ENCODE measurements around the gene RNF25.
"Not testable (repeated sequence)": the region's sequence is repeated elsewhere in the genome, so short reads cannot be mapped to it uniquely, and the experiment has no call there.

The RNF25 gene

DNA sequence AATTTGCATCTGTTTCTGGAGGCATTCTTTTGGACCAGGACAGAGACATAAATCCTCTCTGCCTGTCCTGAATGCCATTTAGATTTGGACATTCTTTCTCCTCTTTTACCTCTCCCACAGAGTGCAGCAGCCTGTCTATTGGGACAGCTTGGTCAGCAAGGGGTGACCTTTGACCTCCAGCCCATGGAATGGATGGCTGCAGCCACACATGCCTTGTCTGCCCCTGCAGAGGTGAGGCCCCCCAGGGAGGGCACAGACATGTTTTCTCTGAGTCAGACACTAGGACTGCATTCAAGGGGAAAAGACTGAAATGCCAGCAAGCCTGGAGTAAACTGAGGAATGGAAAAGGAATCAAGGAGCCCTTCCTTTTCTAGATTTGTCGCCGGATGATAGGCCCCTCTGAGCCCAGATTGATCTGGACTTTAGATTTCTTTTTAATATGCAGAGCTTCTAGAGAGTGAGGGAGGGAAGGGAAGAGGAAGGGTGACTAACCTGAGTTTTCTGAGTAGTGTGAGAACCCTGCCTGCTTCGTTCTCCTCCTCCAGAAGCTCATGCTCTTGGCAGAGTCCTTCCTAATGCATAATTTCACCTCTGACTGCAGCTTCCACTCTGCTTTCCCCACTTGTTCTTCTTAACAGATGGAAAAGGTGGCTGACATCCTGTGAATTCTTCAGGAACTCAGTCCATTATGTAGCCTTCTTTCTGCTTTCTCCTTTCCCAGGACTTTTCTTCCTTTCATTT is 22.8 kb upstream of the RNF25 start:
- no peak for DNase-seq
- H3K4me3 ChIP-seq (ENCODE audit: low read depth, low read length): no peak overlapping the region
- H3K27ac ChIP-seq: no peak overlapping the region
- H3K9me3 ChIP-seq (ENCODE audit: severe bottlenecking): no peaks in the 10 kb centered on the region
- no peaks in the 10 kb centered on the region for H3K27me3 ChIP-seq (ENCODE audit: insufficient read depth, low read depth, severe bottlenecking)
- no peak for TF ChIP-seq CTCF (IDR thresholded peaks at IDR 0.05; ENCODE audit: low read depth, low read length)
- H3K36me3 ChIP-seq: peaks cover 13% of the 10 kb centered on the region

- DNase-seq: no peak
- Histone ChIP-seq H3K4me3 (ENCODE audit: low read depth, low read length) (no peak overlapping the region), H3K36me3 (peaks cover 9% of the 10 kb centered on the region), H3K27ac (no peak overlapping the region), H3K27me3 (ENCODE audit: insufficient read depth, low read depth, severe bottlenecking) (no peaks in the 10 kb centered on the region), H3K9me3 (ENCODE audit: severe bottlenecking) (no peaks in the 10 kb centered on the region)
- TF ChIP-seq CTCF (IDR thresholded peaks at IDR 0.05; ENCODE audit: low read depth, low read length): no peak
Measured at GRCh38 chr2:218691234-218691633, 19.4 kb upstream of the RNF25 start.

DNA sequence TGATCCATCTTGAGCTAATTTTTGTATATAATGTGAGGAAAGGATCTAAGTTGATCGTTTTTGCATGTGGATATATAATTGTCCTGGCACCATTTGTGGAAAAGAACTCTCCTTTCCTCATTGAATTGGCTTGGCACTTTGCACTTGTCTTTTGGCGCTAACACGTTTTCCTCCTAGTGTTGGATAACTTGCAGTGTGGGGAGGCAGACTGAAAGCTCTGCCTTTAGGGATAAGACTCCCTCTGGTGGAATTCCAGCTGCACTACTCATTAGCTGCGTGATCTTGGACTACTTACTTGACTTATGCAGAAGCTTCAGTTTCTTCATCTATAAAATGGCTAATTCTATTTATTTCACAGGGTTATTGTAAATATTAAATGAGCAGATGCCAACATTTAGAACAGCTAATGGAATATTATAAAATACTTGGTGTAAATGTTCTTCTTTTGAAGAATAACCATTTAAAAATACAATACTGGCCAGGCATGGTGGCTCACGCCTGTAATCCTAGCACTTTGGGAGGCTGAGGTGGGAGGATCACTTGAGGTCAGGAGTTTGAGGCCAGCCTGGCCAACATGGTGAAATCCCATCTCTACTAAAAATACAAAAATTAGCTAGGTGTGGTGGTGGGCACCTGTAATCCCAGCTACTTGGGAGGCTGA is 15.7 kb upstream of the RNF25 start:
- peak; percentile 84 for TF ChIP-seq CTCF (IDR thresholded peaks at IDR 0.05; ENCODE audit: low read depth, low read length)
- not testable (repeated sequence) for H3K27ac ChIP-seq; H3K36me3 ChIP-seq; H3K4me3 ChIP-seq (ENCODE audit: low read depth, low read length); H3K27me3 ChIP-seq (ENCODE audit: insufficient read depth, low read depth, severe bottlenecking); H3K9me3 ChIP-seq (ENCODE audit: severe bottlenecking)
- peak; percentile 71 for DNase-seq

DNA sequence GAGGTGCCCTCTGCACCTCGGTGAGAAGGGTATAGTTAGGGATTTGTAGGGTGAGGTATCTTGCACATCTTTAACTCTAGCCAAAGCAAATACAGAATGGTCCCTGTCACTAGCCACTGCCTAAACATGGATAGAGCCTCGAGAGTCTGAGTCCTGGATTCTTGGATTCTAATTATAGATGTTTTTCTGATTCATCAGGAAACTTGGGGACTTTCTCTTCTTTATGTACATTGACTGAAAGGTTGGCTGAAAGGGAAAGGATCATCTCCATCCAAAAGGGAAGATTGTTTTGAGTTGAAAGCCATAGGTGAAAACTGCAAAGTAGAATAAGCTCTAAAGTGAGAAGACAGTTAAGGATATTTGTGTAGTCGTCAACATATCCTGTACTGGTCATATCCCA is 8.3 kb upstream of the RNF25 start:
- no peaks in the 10 kb centered on the region for H3K27me3 ChIP-seq (ENCODE audit: insufficient read depth, low read depth, severe bottlenecking)
- no peaks in the 10 kb centered on the region for H3K9me3 ChIP-seq (ENCODE audit: severe bottlenecking)
- 0 out of 2 replicates have a peak, but pooled peaks cover 7% of the 10 kb centered on the region for H3K36me3 ChIP-seq
- H3K27ac ChIP-seq: no peak overlapping the region
- no peak overlapping the region for H3K4me3 ChIP-seq (ENCODE audit: low read depth, low read length)
- TF ChIP-seq CTCF (IDR thresholded peaks at IDR 0.05; ENCODE audit: low read depth, low read length): no peak
- DNase-seq: no peak

DNA sequence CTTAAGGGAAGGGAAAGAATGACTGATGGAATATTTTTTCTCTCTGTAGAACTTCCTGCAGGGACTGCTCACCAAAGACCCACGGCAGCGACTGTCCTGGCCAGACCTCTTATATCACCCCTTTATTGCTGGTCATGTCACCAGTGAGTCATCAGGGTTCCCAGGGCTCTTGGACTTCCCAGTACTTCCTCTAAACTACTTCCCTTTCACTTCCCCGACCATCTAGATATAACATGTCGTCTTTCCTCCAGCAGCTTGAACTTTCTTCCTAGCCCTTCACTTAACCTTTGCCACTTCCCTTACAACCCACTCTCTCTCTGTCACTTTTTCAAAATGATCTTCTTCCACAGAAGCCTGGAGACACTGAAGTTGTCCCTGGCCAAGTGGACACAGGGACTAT is 7.3 kb upstream of the RNF25 start:
- no peak for TF ChIP-seq CTCF (IDR thresholded peaks at IDR 0.05; ENCODE audit: low read depth, low read length)
- H3K36me3 ChIP-seq: 0 out of 2 replicates have a peak, but pooled peaks cover 5% of the 10 kb centered on the region
- no peak for DNase-seq
- no peak overlapping the region for H3K4me3 ChIP-seq (ENCODE audit: low read depth, low read length)
- H3K9me3 ChIP-seq (ENCODE audit: severe bottlenecking): no peaks in the 10 kb centered on the region
- no peak overlapping the region for H3K27ac ChIP-seq
- no peaks in the 10 kb centered on the region for H3K27me3 ChIP-seq (ENCODE audit: insufficient read depth, low read depth, severe bottlenecking)
